ENCODE results near the gene OPALIN. TPM values are rescaled to one million over a fixed set of nuclear protein-coding genes. Genes with fewer than 3 reads are reported as not detected.

OPALIN gene
- total RNA-seq, 4 donors from 2014 or later, result not detected

- Histone ChIP-seq H3K36me3 (no peaks in the 10 kb centered on the region), H3K27me3 (peaks cover 0 to 18% (median 0%) of the 10 kb centered on the region in 4 donors), H3K4me1 (no peaks in the 10 kb centered on the region), H3K27ac (replicated peaks in 1 of 4) (no peak overlapping the region), H3K9me3 (no peaks in the 10 kb centered on the region), H3K4me3 (no peak overlapping the region)
- intact Hi-C loops (cut with DNase I), result no loop called here
- WGBS, result 84% methylated on average over 6 of the region's 6 CpGs
- no peak for DNase-seq (ENCODE audit: extremely low spot score)
- no peak for TF ChIP-seq POLR2AphosphoS5 (IDR thresholded peaks at IDR 0.05)
- TF ChIP-seq CTCF (IDR thresholded peaks at IDR 0.05), result no peak
- TF ChIP-seq EP300 (IDR thresholded peaks at IDR 0.05), result no peak
- no peak for TF ChIP-seq POLR2A (IDR thresholded peaks at IDR 0.05; ENCODE audit: low read depth)
Measured at GRCh38 chr10:96359616-96360015, 814 bp upstream of the OPALIN start.

GRCh38 chr10:96357038-96357620 is 1.7 kb downstream of the OPALIN start:
- no peak overlapping the region for H3K27ac ChIP-seq (replicated peaks in 1 of 4)
- no peak for DNase-seq (ENCODE audit: extremely low spot score)
- WGBS, result 60% methylated on average over 8 of the region's 8 CpGs

GRCh38 chr10:96352582-96352981 is 6.2 kb downstream of the OPALIN start:
- H3K4me1 ChIP-seq, result no peaks in the 10 kb centered on the region

More at GRCh38 chr10:96357038-96357620, 1.7 kb downstream of the OPALIN start:
- H3K4me3 ChIP-seq, result no peak overlapping the region
- no peaks in the 10 kb centered on the region for H3K9me3 ChIP-seq
- H3K36me3 ChIP-seq, result no peaks in the 10 kb centered on the region
- no peaks in the 10 kb centered on the region for H3K4me1 ChIP-seq
- intact Hi-C loops (cut with DNase I), result no loop called here
- no peak for TF ChIP-seq POLR2A (IDR thresholded peaks at IDR 0.05; ENCODE audit: low read depth)
- TF ChIP-seq CTCF (IDR thresholded peaks at IDR 0.05), result no peak
- no peak for TF ChIP-seq POLR2AphosphoS5 (IDR thresholded peaks at IDR 0.05)
- TF ChIP-seq EP300 (IDR thresholded peaks at IDR 0.05), result no peak
- peaks cover 0 to 30% (median 3%) of the 10 kb centered on the region in 4 donors for H3K27me3 ChIP-seq

GRCh38 chr10:96352027-96352426 is 6.8 kb downstream of the OPALIN start:
- Histone ChIP-seq H3K36me3 (no peaks in the 10 kb centered on the region), H3K27ac (replicated peaks in 1 of 4) (no peak overlapping the region), H3K9me3 (no peaks in the 10 kb centered on the region), H3K4me3 (no peak overlapping the region), H3K27me3 (peaks cover 0 to 23% (median 3%) of the 10 kb centered on the region in 4 donors), H3K4me1 (no peaks in the 10 kb centered on the region)
- no peak for DNase-seq (ENCODE audit: extremely low spot score)
- intact Hi-C loops (cut with DNase I), result no loop called here
- TF ChIP-seq EP300 (IDR thresholded peaks at IDR 0.05), result no peak
- no peak for TF ChIP-seq POLR2A (IDR thresholded peaks at IDR 0.05; ENCODE audit: low read depth)
- TF ChIP-seq POLR2AphosphoS5 (IDR thresholded peaks at IDR 0.05), result no peak
- TF ChIP-seq CTCF (IDR thresholded peaks at IDR 0.05), result no peak

More at GRCh38 chr10:96352582-96352981, 6.2 kb downstream of the OPALIN start:
- Histone ChIP-seq H3K9me3 (no peaks in the 10 kb centered on the region), H3K27me3 (peaks cover 0 to 27% (median 3%) of the 10 kb centered on the region in 4 donors), H3K27ac (replicated peaks in 1 of 4) (no peak overlapping the region), H3K36me3 (no peaks in the 10 kb centered on the region), H3K4me3 (no peak overlapping the region)
- 69% methylated on average over 4 of the region's 4 CpGs for WGBS
- TF ChIP-seq CTCF (IDR thresholded peaks at IDR 0.05), result no peak
- no peak for TF ChIP-seq POLR2A (IDR thresholded peaks at IDR 0.05; ENCODE audit: low read depth)
- TF ChIP-seq POLR2AphosphoS5 (IDR thresholded peaks at IDR 0.05), result no peak
- no peak for TF ChIP-seq EP300 (IDR thresholded peaks at IDR 0.05)
- DNase-seq (ENCODE audit: extremely low spot score), result no peak
- intact Hi-C loops (cut with DNase I), result no loop called here

GRCh38 chr10:96346295-96346694 is 12.5 kb downstream of the OPALIN start:
- no peak for DNase-seq (ENCODE audit: extremely low spot score)
- Histone ChIP-seq H3K36me3 (no peaks in the 10 kb centered on the region), H3K27me3 (peaks cover 0 to 7% (median 0%) of the 10 kb centered on the region in 4 donors), H3K4me3 (no peak overlapping the region), H3K9me3 (peaks cover 0 to 10% (median 8%) of the 10 kb centered on the region in 4 donors), H3K4me1 (no peaks in the 10 kb centered on the region), H3K27ac (replicated peaks in 1 of 4) (no peak overlapping the region)
- 90% methylated on average over 1 of the region's 1 CpG for WGBS
- TF ChIP-seq CTCF (IDR thresholded peaks at IDR 0.05), result no peak
- no peak for TF ChIP-seq EP300 (IDR thresholded peaks at IDR 0.05)
- no peak for TF ChIP-seq POLR2A (IDR thresholded peaks at IDR 0.05; ENCODE audit: low read depth)
- TF ChIP-seq POLR2AphosphoS5 (IDR thresholded peaks at IDR 0.05), result no peak
- intact Hi-C loops (cut with DNase I), result no loop called here

Data from esophagus muscularis mucosa (tissue), 4 donors.